OCI-LY7 (cell line): Measurements from ENCODE around the gene CLK4. TPM values are rescaled to one million over a fixed set of nuclear protein-coding genes. Genes with fewer than 3 reads are reported as not detected.

Experiments used
- Bru-seq: library from RNA; stranded (reverse); fragments of 400-500 nt; gene quantifications from one replicate; lab custom pipeline; 2021; lab: Mats Ljungman, UMichigan
- BruChase-seq, 2 experiments: library from RNA; stranded (reverse); fragments of 400-500 nt; gene quantifications; one replicate each; lab custom pipeline; 2021; lab: Mats Ljungman, UMichigan
- BruUV-seq: library from RNA; stranded (reverse); fragments of 400-500 nt; replicated peaks from 2 replicates; lab custom pipeline; 2021; lab: Mats Ljungman, UMichigan
- CTCF ChIA-PET: fragments of 300-600 bp; sonication (Branson Sonifier 250); formaldehyde crosslinking; loops from one replicate; lab custom pipeline; 2022; ENCODE audit warnings: antibody characterized with exemption; ENCODE audit not compliant: unreplicated experiment; lab: Charles Lee
- POLR2A ChIA-PET: fragments of 300-600 bp; sonication (Branson Sonifier 250); formaldehyde crosslinking; loops from one replicate; lab custom pipeline; 2022; ENCODE audit warnings: antibody characterized with exemption; lab: Charles Lee
- DNase-seq: peaks from one replicate; pipeline ENCODE4 v3.0.0-alpha.2; 2015; ENCODE audit warnings: low spot score
- H2AFZ ChIP-seq: fragments of 200-600 bp; sonication (generic), shearing (Covaris generic); 2 replicates; pipeline ENCODE4 v1.6.1; 2014; ENCODE audit warnings: mild to moderate bottlenecking, antibody characterized with exemption, low read length, moderate library complexity
- H3K27ac ChIP-seq: fragments of 200-600 bp; sonication (generic); 2 replicates; pipeline ENCODE4 v1.5.1; 2014; ENCODE audit warnings: mixed run types, low read depth, mild to moderate bottlenecking, moderate library complexity, low read length, inconsistent platforms; ENCODE audit not compliant: poor library complexity, severe bottlenecking
- H3K36me3 ChIP-seq: fragments of 200-600 bp; sonication (generic); 2 replicates; pipeline ENCODE4 v1.6.1; 2014; ENCODE audit warnings: mild to moderate bottlenecking, antibody characterized with exemption, low read length, moderate library complexity, mixed read lengths; ENCODE audit not compliant: insufficient read depth
- H3K4me1 ChIP-seq: fragments of 200-600 bp; sonication (generic); 2 replicates; pipeline ENCODE4 v1.5.1; 2014; ENCODE audit warnings: mild to moderate bottlenecking, low read length; ENCODE audit not compliant: insufficient read depth, poor library complexity, severe bottlenecking
- H3K4me2 ChIP-seq: fragments of 200-600 bp; sonication (generic); 2 replicates; pipeline ENCODE4 v1.6.1; 2014; ENCODE audit warnings: mild to moderate bottlenecking, low read length
- H3K4me3 ChIP-seq: fragments of 200-600 bp; sonication (generic); 2 replicates; pipeline ENCODE4 v1.5.1; 2014; ENCODE audit warnings: mild to moderate bottlenecking, low read depth, low read length; ENCODE audit not compliant: poor library complexity, severe bottlenecking
- H3K79me2 ChIP-seq: fragments of 200-600 bp; sonication (generic); 2 replicates; pipeline ENCODE4 v1.6.1; 2016; ENCODE audit warnings: low read depth, mild to moderate bottlenecking, low read length, moderate library complexity, mixed read lengths; ENCODE audit not compliant: insufficient read depth
- H3K9me2 ChIP-seq: fragments of 200-600 bp; sonication (generic); 2 replicates; pipeline ENCODE4 v1.6.1; 2016; ENCODE audit warnings: mild to moderate bottlenecking, low read length, mixed read lengths; ENCODE audit not compliant: insufficient read depth
- H3K9me3 ChIP-seq: fragments of 200-600 bp; sonication (generic); 2 replicates; pipeline ENCODE4 v1.6.1; 2014; ENCODE audit warnings: mild to moderate bottlenecking, mixed run types, low read length, mixed read lengths
- H4K20me1 ChIP-seq: fragments of 200-600 bp; sonication (generic); 2 replicates; pipeline ENCODE4 v1.6.1; 2014; ENCODE audit warnings: mild to moderate bottlenecking, antibody characterized with exemption, low read length, moderate library complexity, mixed read lengths; ENCODE audit not compliant: insufficient read depth
- CTCF ChIP-seq: fragments of 200-600 bp; sonication (generic); conservative IDR thresholded peaks from 2 replicates; pipeline ENCODE4 v1.5.1; 2014; ENCODE audit warnings: mild to moderate bottlenecking, antibody characterized with exemption, low read length, moderate library complexity, mixed read lengths
- EZH2phosphoT487 ChIP-seq: fragments of 200-600 bp; sonication (generic); IDR thresholded peaks from 2 replicates; pipeline ENCODE4 v1.6.1; 2018; ENCODE audit warnings: low read depth, borderline replicate concordance, mild to moderate bottlenecking, mixed run types, antibody characterized with exemption, low read length, moderate library complexity, mixed read lengths
- intact Hi-C: fragments of 100-400 bp; cut with micrococcal nuclease; formaldehyde crosslinking; loops from one replicate; pipeline ENCODE4 v1.10.0; 2022; ENCODE audit not compliant: unreplicated experiment
- long read RNA-seq: library from polyadenylated mRNA; stranded (forward); transcript quantifications from one replicate; pipeline ENCODE4 v2.0.0, GENCODE V29; 2022
- total RNA-seq, 2 experiments: library from RNA; depleted of rRNA in 1 of 2; stranded (reverse); fragments of >200 nt in 1 of 2; shearing (Covaris generic) in 1 of 2; gene quantifications; 2 replicates each; pipeline ENCODE4 v1.2.3, GENCODE V29; 2014 to 2022

Gene CLK4
- total RNA-seq (2014; rRNA removed; shearing (Covaris generic)) (31.8 and 37.4 TPM in 2 replicates), total RNA-seq (2022) (32.6 and 40.1 TPM in 2 replicates), Bru-seq, nascent RNA (percentile 88 among the genes with signal in this experiment), BruChase-seq, experiment 1, labeled RNA remaining after a 6-hour chase (percentile 72 among the genes with signal in this experiment), BruChase-seq, experiment 2, labeled RNA remaining after a 2-hour chase (percentile 81 among the genes with signal in this experiment)
- long read RNA-seq, transcript CLK4-201 (13 exons, 2,568 nt) = major isoform, 9 of 32 reads
- long read RNA-seq, partial matches to known transcripts = 5 of 32 reads
- long read RNA-seq, other reads (novel, unspliced or antisense) = 15 of 32 reads

GRCh38 chr5:178626484-178627258, at the start of gene CLK4:
Gene CLK4, minus strand, starts transcription at chr5:178627050. Its CDS starts 3,634 bp downstream, at chr5:178623416.
- Histone ChIP-seq H3K9me2 (no peaks in the 10 kb centered on the region), H3K4me1 (peaks cover 28% of the 10 kb centered on the region), H3K9me3 (peaks cover 4% of the 10 kb centered on the region; the same call in 1 of the 2 replicates), H3K4me2 (peak within 1 kb of the TSS; percentile 91), H2AFZ (peak within 1 kb of the TSS; percentile 98), H4K20me1 (0 out of 2 replicates have a peak, but pooled peaks cover 12% of the 10 kb centered on the region), H3K27ac (peak within 1 kb of the TSS; percentile 77), H3K36me3 (peaks cover 16% of the 10 kb centered on the region), H3K4me3 (peak within 1 kb of the TSS; percentile 94), H3K79me2 (peaks cover 44% of the 10 kb centered on the region)
- BruUV-seq = TSS peak; percentile 73
- intact Hi-C loops = loop anchor here (2.0 to 10.0 kb wide), 3 partner anchors 106 to 924 kb away; partner anchors contain the start of genes PHYKPL, RUFY1 and ZNF354A
- ChIA-PET CTCF (no interaction called here), POLR2A (interaction anchor here (5.9 kb wide), 1 partner anchor 14 kb away, joined by 31 read pairs; no protein-coding TSS in a partner anchor)
- no peak for TF ChIP-seq EZH2phosphoT487
- no peak for TF ChIP-seq CTCF
- peak; percentile 97 for DNase-seq

- CTCF ChIA-PET = no interaction called here
- TF ChIP-seq EZH2phosphoT487 (no peak), CTCF (no peak)
- no peak overlapping the region for H3K4me3 ChIP-seq
- H3K4me2 ChIP-seq = no peak overlapping the region
- POLR2A ChIA-PET = no interaction called here
- H3K9me3 ChIP-seq = no peaks in the 10 kb centered on the region
- no peaks in the 10 kb centered on the region for H3K9me2 ChIP-seq
- H2AFZ ChIP-seq = no peak overlapping the region
- no peaks in the 10 kb centered on the region for H3K79me2 ChIP-seq
- H4K20me1 ChIP-seq = no peaks in the 10 kb centered on the region
- H3K36me3 ChIP-seq = no peaks in the 10 kb centered on the region
- DNase-seq = no peak
- H3K27ac ChIP-seq = no peak overlapping the region
- BruUV-seq = no TSS peak
- intact Hi-C loops = no loop called here
- H3K4me1 ChIP-seq = no peaks in the 10 kb centered on the region
These were observed 49.1 kb upstream of the CLK4 start for GRCh38 chr5:178675922-178676321.
